ENCODE data around the gene NEURL3. TPM values are rescaled to one million over a fixed set of nuclear protein-coding genes. Genes with fewer than 3 reads are reported as not detected.

Gene NEURL3
- total RNA-seq, 3 donors from 2014 or later (not counting 1 experiment from before 2014, with no cell fraction given): not detected

- WGBS (ENCODE audit: insufficient coverage): 95% methylated on average over 6 of the region's 6 CpGs
- no peak overlapping the region for H3K4me3 Mint-ChIP-seq
- intact Hi-C loops (cut with micrococcal nuclease): no loop called here
Observed at GRCh38 chr2:96495982-96496629, 9.1 kb downstream of the NEURL3 start.

DNA sequence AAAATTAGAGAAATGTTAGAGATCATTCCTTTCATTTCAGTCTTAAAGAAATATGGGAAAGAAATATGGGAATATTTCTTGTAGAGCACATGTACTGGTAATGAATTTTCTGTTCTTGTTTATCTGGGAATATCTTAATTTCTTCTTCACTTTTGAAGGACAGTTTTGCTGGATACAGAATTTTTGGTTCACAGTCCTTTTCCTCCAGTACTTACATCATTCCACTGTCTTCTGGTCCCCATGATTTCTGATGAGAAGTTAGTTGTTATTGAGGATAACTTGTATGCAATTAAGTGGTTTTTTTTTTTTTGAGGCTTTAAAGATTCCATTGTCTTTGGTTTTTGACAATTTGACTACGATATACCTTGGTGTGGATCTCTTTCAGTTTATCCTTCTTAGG, 11.0 kb downstream of the NEURL3 start:
- Histone ChIP-seq H3K4me1 (ENCODE audit: control insufficient read depth, insufficient read depth, low read length) (no peaks in the 10 kb centered on the region), H3K9me3 (ENCODE audit: control insufficient read depth, insufficient read depth, low read length) (peaks cover 3% of the 10 kb centered on the region), H3K27me3 (ENCODE audit: control insufficient read depth, insufficient read depth, low read length) (no peaks in the 10 kb centered on the region), H3K4me3 (ENCODE audit: low read length) (no peak overlapping the region), H3K27ac (ENCODE audit: low read length) (no peak overlapping the region), H3K36me3 (ENCODE audit: control insufficient read depth, insufficient read depth, low read length) (no peaks in the 10 kb centered on the region)
- 100% methylated on average over 1 of the region's 1 CpG for WGBS (ENCODE audit: insufficient coverage)
- ATAC-seq: no peak
- DNase-seq: no peak
- Mint-ChIP-seq H3K4me3 (no peak overlapping the region), H3K27ac (no peak overlapping the region), H3K4me1 (no peaks in the 10 kb centered on the region), H3K36me3 (peaks cover 5% of the 10 kb centered on the region), H3K27me3 (ENCODE audit: low read depth in 2 of 2) (peaks cover 7% of the 10 kb centered on the region in 2 donors), H3K9me3 (peaks cover 0 to 4% of the 10 kb centered on the region in 2 donors)
- TF ChIP-seq, protein P1, sequence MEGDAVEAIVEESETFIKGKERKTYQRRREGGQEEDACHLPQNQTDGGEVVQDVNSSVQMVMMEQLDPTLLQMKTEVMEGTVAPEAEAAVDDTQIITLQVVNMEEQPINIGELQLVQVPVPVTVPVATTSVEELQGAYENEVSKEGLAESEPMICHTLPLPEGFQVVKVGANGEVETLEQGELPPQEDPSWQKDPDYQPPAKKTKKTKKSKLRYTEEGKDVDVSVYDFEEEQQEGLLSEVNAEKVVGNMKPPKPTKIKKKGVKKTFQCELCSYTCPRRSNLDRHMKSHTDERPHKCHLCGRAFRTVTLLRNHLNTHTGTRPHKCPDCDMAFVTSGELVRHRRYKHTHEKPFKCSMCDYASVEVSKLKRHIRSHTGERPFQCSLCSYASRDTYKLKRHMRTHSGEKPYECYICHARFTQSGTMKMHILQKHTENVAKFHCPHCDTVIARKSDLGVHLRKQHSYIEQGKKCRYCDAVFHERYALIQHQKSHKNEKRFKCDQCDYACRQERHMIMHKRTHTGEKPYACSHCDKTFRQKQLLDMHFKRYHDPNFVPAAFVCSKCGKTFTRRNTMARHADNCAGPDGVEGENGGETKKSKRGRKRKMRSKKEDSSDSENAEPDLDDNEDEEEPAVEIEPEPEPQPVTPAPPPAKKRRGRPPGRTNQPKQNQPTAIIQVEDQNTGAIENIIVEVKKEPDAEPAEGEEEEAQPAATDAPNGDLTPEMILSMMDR (IDR thresholded peaks at IDR 0.05): no peak
- intact Hi-C loops (cut with micrococcal nuclease): no loop called here

More at GRCh38 chr2:96495982-96496629, 9.1 kb downstream of the NEURL3 start:
- H3K36me3 Mint-ChIP-seq: peaks cover 5% of the 10 kb centered on the region
- no peak overlapping the region for H3K27ac ChIP-seq (ENCODE audit: low read length)
- TF ChIP-seq, protein P1 (IDR thresholded peaks at IDR 0.05): no peak
- no peaks in the 10 kb centered on the region for H3K4me1 Mint-ChIP-seq
- H3K36me3 ChIP-seq (ENCODE audit: control insufficient read depth, insufficient read depth, low read length): no peaks in the 10 kb centered on the region
- H3K27me3 Mint-ChIP-seq (ENCODE audit: low read depth in 2 of 2): peaks cover 13 to 16% of the 10 kb centered on the region in 2 donors
- no peaks in the 10 kb centered on the region for H3K27me3 ChIP-seq (ENCODE audit: control insufficient read depth, insufficient read depth, low read length)
- DNase-seq (no peak), ATAC-seq (no peak)
- H3K9me3 ChIP-seq (ENCODE audit: control insufficient read depth, insufficient read depth, low read length): peaks cover 3% of the 10 kb centered on the region
- no peak overlapping the region for H3K27ac Mint-ChIP-seq
- H3K9me3 Mint-ChIP-seq: peaks cover 0 to 4% of the 10 kb centered on the region in 2 donors
- H3K4me1 ChIP-seq (ENCODE audit: control insufficient read depth, insufficient read depth, low read length): no peaks in the 10 kb centered on the region
- no peak overlapping the region for H3K4me3 ChIP-seq (ENCODE audit: low read length)

DNA sequence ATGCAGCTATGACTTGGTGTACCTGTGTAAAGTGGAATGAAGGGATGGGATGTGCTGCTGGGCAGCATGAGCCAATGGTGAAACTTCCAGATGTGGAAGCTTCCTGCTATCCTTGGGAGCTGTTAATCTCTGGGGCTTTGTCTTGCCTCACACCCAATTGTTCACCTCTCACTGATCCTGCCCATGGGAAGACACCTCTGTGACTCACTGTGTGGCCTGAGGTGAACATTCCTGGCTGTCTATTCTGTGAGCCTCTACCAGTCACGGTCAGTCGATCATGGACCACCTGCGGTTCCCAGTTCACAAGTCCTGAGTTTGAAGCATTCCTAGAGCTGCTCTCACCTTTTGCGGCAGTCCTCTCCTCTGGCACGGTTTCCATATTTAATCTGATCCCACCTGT, 12.1 kb downstream of the NEURL3 start:
- H3K27ac Mint-ChIP-seq: no peak overlapping the region
- intact Hi-C loops (cut with micrococcal nuclease): no loop called here
- no peak overlapping the region for H3K4me3 Mint-ChIP-seq

More for the DNA sequence above, 12.1 kb downstream of the NEURL3 start:
- TF ChIP-seq, protein P1 (IDR thresholded peaks at IDR 0.05): no peak
- no peaks in the 10 kb centered on the region for H3K4me1 Mint-ChIP-seq
- H3K36me3 Mint-ChIP-seq: peaks cover 5% of the 10 kb centered on the region
- no peaks in the 10 kb centered on the region for H3K4me1 ChIP-seq (ENCODE audit: control insufficient read depth, insufficient read depth, low read length)
- no peak overlapping the region for H3K27ac ChIP-seq (ENCODE audit: low read length)
- no peak for ATAC-seq
- no peak for DNase-seq
- no peak overlapping the region for H3K4me3 ChIP-seq (ENCODE audit: low read length)
- peaks cover 5 to 7% of the 10 kb centered on the region in 2 donors for H3K27me3 Mint-ChIP-seq (ENCODE audit: low read depth in 2 of 2)
- no peaks in the 10 kb centered on the region for H3K27me3 ChIP-seq (ENCODE audit: control insufficient read depth, insufficient read depth, low read length)
- peaks cover 0 to 4% of the 10 kb centered on the region in 2 donors for H3K9me3 Mint-ChIP-seq
- 95% methylated on average over 4 of the region's 5 CpGs for WGBS (ENCODE audit: insufficient coverage)
- H3K36me3 ChIP-seq (ENCODE audit: control insufficient read depth, insufficient read depth, low read length): no peaks in the 10 kb centered on the region
- peaks cover 3% of the 10 kb centered on the region for H3K9me3 ChIP-seq (ENCODE audit: control insufficient read depth, insufficient read depth, low read length)
